Astrocyte (in vitro differentiated cells and primary cell): ENCODE data around the gene ABCA1. TPM values are rescaled to one million over a fixed set of nuclear protein-coding genes. Genes with fewer than 3 reads are reported as not detected.

Experiments
- DNase-seq: peaks from one replicate; pipeline ENCODE4 v3.0.0-alpha.2; 2010; ENCODE audit warnings: low read depth
- FAIRE-seq: peaks from 2 replicates; lab custom pipeline; 2011; peaks lifted over from hg19 to GRCh38; lab: Jason Lieb, UNC
- H2AFZ ChIP-seq: 2 replicates; pipeline ENCODE4 v1.6.0; 2012; ENCODE audit warnings: low read depth, low read length, inconsistent platforms
- H3K27ac ChIP-seq: 2 replicates; pipeline ENCODE4 v1.5.1; 2011; ENCODE audit warnings: low read depth, low read length, inconsistent platforms
- H3K27me3 ChIP-seq: 2 replicates; pipeline ENCODE4 v1.6.0; 2011; ENCODE audit warnings: low read length, inconsistent platforms; ENCODE audit not compliant: insufficient read depth
- H3K36me3 ChIP-seq: 2 replicates; pipeline ENCODE4 v1.5.1; 2011; ENCODE audit warnings: low read length, inconsistent platforms; ENCODE audit not compliant: insufficient read depth
- H3K4me1 ChIP-seq: 2 replicates; pipeline ENCODE4 v1.5.1; 2011; ENCODE audit warnings: low read length, inconsistent platforms; ENCODE audit not compliant: insufficient read depth
- H3K4me2 ChIP-seq: 2 replicates; pipeline ENCODE4 v1.6.0; 2012; ENCODE audit warnings: low read length, inconsistent platforms
- H3K4me3 ChIP-seq: 2 replicates; pipeline ENCODE4 v1.5.1; 2011; ENCODE audit warnings: low read depth, mild to moderate bottlenecking, low read length, inconsistent platforms; ENCODE audit not compliant: insufficient read depth
- H3K79me2 ChIP-seq: 2 replicates; pipeline ENCODE4 v1.6.0; 2012; ENCODE audit warnings: mild to moderate bottlenecking, low read length, inconsistent platforms; ENCODE audit not compliant: insufficient read depth
- H3K9ac ChIP-seq: 2 replicates; pipeline ENCODE4 v1.6.0; 2012; ENCODE audit warnings: mild to moderate bottlenecking, low read length, inconsistent platforms
- H3K9me3 ChIP-seq: 2 replicates; pipeline ENCODE4 v1.5.1; 2012; ENCODE audit warnings: low read depth, mild to moderate bottlenecking, low read length, inconsistent platforms; ENCODE audit not compliant: insufficient read depth
- H4K20me1 ChIP-seq: 2 replicates; pipeline ENCODE4 v1.6.0; 2012; ENCODE audit warnings: low read length, inconsistent platforms; ENCODE audit not compliant: insufficient read depth
- H3K27ac Mint-ChIP-seq: one replicate; pipeline ENCODE4 v1.8.0; 2021; ENCODE audit warnings: mild to moderate bottlenecking, mixed read lengths; ENCODE audit not compliant: unreplicated experiment
- H3K27me3 Mint-ChIP-seq: one replicate; pipeline ENCODE4 v1.8.0; 2021; ENCODE audit warnings: low read depth, mixed read lengths; ENCODE audit not compliant: unreplicated experiment
- H3K36me3 Mint-ChIP-seq: one replicate; pipeline ENCODE4 v1.8.0; 2021; ENCODE audit warnings: low read depth, mixed read lengths; ENCODE audit not compliant: unreplicated experiment
- H3K4me1 Mint-ChIP-seq: one replicate; pipeline ENCODE4 v1.8.0; 2021; ENCODE audit warnings: low read depth, mixed read lengths; ENCODE audit not compliant: unreplicated experiment
- H3K4me3 Mint-ChIP-seq: one replicate; pipeline ENCODE4 v1.8.0; 2021; ENCODE audit warnings: mild to moderate bottlenecking, moderate library complexity, mixed read lengths; ENCODE audit not compliant: unreplicated experiment
- H3K9me3 Mint-ChIP-seq: one replicate; pipeline ENCODE4 v1.8.0; 2021; ENCODE audit warnings: mild to moderate bottlenecking, mixed read lengths; ENCODE audit not compliant: unreplicated experiment
- EZH2 ChIP-seq: IDR thresholded peaks from 2 replicates; pipeline ENCODE4 v1.6.1; 2012; ENCODE audit warnings: mild to moderate bottlenecking, low read length, inconsistent platforms; ENCODE audit not compliant: insufficient read depth
- total RNA-seq: library from RNA; stranded (reverse); gene quantifications from 2 replicates; pipeline ENCODE4 v1.2.1, GENCODE V29; 2021
- TF ChIP-seq, protein P1 (sequence below): IDR thresholded peaks from 2 replicates; pipeline ENCODE4 v1.5.1; 2011; ENCODE audit warnings: low read depth, mild to moderate bottlenecking, inconsistent platforms, low read length, moderate library complexity; ENCODE audit not compliant: insufficient read depth

The ABCA1 gene
- total RNA-seq, 1 donor from 2014 or later: 109 TPM

GRCh38 chr9:104968025-104968982 lies 40.3 kb upstream of the ABCA1 start:
- no peaks in the 10 kb centered on the region for H3K9me3 Mint-ChIP-seq
- no peaks in the 10 kb centered on the region for H3K36me3 ChIP-seq
- peak overlapping the region; percentile 82 for H3K4me2 ChIP-seq
- H4K20me1 ChIP-seq: no peaks in the 10 kb centered on the region
- no peaks in the 10 kb centered on the region for H3K27me3 ChIP-seq
- H3K4me3 Mint-ChIP-seq: peak overlapping the region; percentile 92
- H3K27ac Mint-ChIP-seq: peak overlapping the region; percentile 100
- H3K4me3 ChIP-seq: peak overlapping the region; percentile 87
- peak overlapping the region; percentile 90 for H3K9ac ChIP-seq
- FAIRE-seq (no peak), DNase-seq (peak; percentile 86)
- TF ChIP-seq, protein P1, sequence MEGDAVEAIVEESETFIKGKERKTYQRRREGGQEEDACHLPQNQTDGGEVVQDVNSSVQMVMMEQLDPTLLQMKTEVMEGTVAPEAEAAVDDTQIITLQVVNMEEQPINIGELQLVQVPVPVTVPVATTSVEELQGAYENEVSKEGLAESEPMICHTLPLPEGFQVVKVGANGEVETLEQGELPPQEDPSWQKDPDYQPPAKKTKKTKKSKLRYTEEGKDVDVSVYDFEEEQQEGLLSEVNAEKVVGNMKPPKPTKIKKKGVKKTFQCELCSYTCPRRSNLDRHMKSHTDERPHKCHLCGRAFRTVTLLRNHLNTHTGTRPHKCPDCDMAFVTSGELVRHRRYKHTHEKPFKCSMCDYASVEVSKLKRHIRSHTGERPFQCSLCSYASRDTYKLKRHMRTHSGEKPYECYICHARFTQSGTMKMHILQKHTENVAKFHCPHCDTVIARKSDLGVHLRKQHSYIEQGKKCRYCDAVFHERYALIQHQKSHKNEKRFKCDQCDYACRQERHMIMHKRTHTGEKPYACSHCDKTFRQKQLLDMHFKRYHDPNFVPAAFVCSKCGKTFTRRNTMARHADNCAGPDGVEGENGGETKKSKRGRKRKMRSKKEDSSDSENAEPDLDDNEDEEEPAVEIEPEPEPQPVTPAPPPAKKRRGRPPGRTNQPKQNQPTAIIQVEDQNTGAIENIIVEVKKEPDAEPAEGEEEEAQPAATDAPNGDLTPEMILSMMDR: no peak
- TF ChIP-seq EZH2: no peak
- no peaks in the 10 kb centered on the region for H3K9me3 ChIP-seq
- H3K79me2 ChIP-seq: no peaks in the 10 kb centered on the region
- H3K27ac ChIP-seq: peak overlapping the region; percentile 97
- H2AFZ ChIP-seq: peak overlapping the region; percentile 94
- peaks cover 7% of the 10 kb centered on the region for H3K4me1 ChIP-seq
- H3K27me3 Mint-ChIP-seq: no peaks in the 10 kb centered on the region
- peaks cover 25% of the 10 kb centered on the region for H3K4me1 Mint-ChIP-seq
- no peaks in the 10 kb centered on the region for H3K36me3 Mint-ChIP-seq

- Histone ChIP-seq H3K9me3 (no peaks in the 10 kb centered on the region), H3K79me2 (no peaks in the 10 kb centered on the region), H3K27ac (no peak overlapping the region), H4K20me1 (no peaks in the 10 kb centered on the region), H3K36me3 (no peaks in the 10 kb centered on the region), H3K4me3 (no peak overlapping the region), H3K4me2 (no peak overlapping the region), H3K4me1 (peaks cover 3% of the 10 kb centered on the region), H3K27me3 (no peaks in the 10 kb centered on the region), H3K9ac (no peak overlapping the region), H2AFZ (no peak overlapping the region)
- FAIRE-seq (no peak), DNase-seq (no peak)
- Mint-ChIP-seq H3K4me3 (no peak overlapping the region), H3K4me1 (peaks cover 16% of the 10 kb centered on the region), H3K9me3 (no peaks in the 10 kb centered on the region), H3K27ac (no peak overlapping the region), H3K27me3 (no peaks in the 10 kb centered on the region), H3K36me3 (no peaks in the 10 kb centered on the region)
- TF ChIP-seq, protein P1: no peak
- TF ChIP-seq EZH2: no peak
These were observed 35.1 kb upstream of the ABCA1 start for GRCh38 chr9:104963076-104963475.
